ENCODE measurements around the gene NEDD1.

DNA sequence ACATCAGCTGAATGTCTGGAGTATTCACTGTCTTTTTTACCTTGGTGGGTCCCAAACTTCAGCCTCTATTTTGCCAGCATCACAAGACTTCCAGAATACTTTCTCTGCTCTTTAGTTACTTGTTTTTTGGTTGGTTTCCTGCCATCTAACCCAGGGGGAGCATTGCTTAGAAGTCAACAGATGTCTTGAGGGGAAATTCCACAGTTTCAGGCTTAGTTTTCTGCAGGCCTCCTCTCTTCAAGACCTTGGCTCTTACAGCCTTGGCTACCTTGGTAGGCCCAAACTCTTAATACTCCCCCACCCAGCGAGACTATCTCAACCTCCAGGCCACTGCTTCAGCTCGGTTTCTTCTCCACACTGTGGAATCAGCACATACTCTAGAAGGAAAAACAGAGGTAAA, 41.7 kb downstream of the NEDD1 start:
- TF ChIP-seq FOXA1 (IDR thresholded peaks at IDR 0.05) (no peak), BHLHE40 (IDR thresholded peaks at IDR 0.05; ENCODE audit: borderline replicate concordance) (no peak), FOXM1 (IDR thresholded peaks at IDR 0.05; ENCODE audit: borderline replicate concordance) (no peak), L3MBTL2 (conservative IDR thresholded peaks at IDR 0.05) (no peak), NFRKB (IDR thresholded peaks at IDR 0.05) (no peak), SP1 (IDR thresholded peaks at IDR 0.05) (no peak), ELF4 (IDR thresholded peaks at IDR 0.05) (no peak), SUZ12 (IDR thresholded peaks at IDR 0.05) (no peak), TARDBP (IDR thresholded peaks at IDR 0.05) (no peak), ZNF384 (IDR thresholded peaks at IDR 0.05) (no peak)
- TF ChIP-seq, protein P1, sequence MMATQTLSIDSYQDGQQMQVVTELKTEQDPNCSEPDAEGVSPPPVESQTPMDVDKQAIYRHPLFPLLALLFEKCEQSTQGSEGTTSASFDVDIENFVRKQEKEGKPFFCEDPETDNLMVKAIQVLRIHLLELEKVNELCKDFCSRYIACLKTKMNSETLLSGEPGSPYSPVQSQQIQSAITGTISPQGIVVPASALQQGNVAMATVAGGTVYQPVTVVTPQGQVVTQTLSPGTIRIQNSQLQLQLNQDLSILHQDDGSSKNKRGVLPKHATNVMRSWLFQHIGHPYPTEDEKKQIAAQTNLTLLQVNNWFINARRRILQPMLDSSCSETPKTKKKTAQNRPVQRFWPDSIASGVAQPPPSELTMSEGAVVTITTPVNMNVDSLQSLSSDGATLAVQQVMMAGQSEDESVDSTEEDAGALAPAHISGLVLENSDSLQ (IDR thresholded peaks at IDR 0.05): no peak
